NCI-H2196 (cell line): ENCODE measurements around the gene ULBP3.
"Not testable (repeated sequence)": the region's sequence is repeated elsewhere in the genome, so short reads cannot be mapped to it uniquely, and the experiment has no call there.

Experiments used
- DNase-seq: peaks from one replicate; lab custom pipeline; 2025; ENCODE audit not compliant: unreplicated experiment; lab: John Stamatoyannopoulos, UW

The ULBP3 gene

DNA sequence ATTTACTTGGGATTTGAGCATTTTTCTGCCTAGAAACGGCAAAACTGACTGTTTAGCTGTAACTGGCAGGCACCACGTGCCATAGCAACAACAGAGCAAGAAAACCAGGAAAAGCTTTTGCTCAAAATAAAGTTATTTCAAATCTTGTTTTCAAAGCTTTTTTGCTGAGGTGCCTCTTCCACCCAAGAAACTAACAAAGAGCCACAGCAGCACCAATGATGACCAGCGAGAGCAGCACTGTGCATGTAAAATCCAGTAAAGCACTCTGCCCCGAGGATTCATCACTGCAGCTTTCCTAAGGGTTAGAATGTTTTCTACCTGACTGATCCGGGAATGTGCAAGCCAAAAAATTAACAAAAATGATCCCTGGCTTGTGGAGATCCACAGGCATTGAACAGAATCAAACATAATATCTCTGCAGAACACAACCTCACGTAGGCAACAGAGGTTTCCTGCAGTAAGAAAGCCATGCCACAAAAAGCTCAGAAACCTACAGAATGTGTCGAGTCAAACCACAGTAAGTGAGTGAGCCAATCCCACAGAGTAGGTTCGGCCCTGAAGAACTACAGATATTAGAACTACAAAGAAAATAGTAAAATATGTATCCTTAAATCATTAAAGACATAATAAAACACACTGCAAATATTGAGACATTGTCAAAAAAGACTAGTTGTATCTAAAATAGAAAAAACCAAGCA lies 7.4 kb upstream of the ULBP3 start:
- no peak for DNase-seq

DNA sequence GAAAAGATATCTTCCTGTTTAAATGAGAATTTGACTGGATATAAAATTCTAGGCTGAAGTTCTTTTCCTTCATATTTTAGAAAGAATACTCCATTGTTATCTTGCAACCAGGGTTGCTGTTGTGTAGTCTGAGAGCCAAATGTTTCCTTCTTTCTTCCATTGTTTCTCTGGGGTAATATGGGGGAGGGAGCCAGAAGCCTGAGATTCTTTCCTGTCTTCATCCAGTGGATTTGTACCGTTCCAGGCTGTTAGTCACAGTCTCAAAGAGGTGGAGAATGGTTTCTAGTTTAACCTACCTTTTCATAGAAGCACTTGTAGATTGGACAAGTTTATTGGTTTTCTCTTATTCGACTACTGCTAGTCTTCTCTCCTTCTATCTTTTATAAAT lies 6.1 kb upstream of the ULBP3 start:
- DNase-seq, result no peak

DNA sequence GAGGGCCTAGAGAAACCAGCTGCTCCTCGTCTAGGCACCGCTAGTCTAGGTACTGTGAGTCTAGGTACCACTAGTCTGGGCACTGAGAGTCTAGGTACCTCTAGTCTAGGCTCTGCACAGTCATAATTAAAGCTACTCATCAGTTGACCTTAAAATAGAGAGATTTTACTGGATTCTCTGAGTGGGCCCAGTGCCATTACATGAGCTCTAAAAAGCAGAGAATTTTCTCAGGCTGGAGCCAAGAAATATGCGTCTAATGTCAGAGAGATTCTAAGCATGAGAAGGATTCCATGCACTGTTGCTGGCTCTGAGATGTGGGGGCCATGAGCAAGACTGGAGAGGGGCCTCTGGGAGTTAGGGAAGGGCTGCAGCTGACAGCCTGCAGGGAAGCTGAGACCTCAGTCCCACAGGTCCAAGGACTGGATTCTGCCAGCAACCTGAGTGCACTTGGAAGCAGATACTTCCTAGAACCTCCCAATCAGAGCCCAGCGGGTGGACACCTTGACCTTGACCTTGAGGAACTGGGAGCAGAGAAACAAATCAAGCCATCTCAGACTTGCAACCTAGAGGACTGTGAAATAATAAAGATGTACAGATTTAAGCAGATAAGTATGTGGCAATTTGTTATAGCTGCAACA lies 5.6 kb upstream of the ULBP3 start:
- DNase-seq, result not testable (repeated sequence)

DNA sequence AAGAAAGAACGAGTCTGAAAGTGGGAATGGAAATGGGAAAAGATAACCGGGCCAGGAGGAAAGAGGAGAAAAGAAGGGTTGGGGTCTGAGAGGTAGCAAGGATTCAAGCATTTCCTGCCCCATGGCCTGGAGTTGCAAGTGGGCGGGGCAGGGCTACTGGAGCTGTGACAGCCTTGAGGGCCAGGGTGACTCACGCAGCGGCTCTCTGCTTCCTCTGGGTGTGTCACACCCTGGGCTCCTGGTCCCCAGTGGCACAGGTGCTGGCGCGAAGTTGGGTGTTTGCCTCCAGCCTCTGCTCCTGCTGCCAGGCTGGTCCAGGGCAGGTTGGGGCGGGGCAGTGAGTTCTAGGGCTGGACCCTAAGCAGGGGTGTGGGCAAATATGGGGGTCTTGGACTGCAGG lies 3.3 kb upstream of the ULBP3 start:
- peak; percentile 1 for DNase-seq

DNA sequence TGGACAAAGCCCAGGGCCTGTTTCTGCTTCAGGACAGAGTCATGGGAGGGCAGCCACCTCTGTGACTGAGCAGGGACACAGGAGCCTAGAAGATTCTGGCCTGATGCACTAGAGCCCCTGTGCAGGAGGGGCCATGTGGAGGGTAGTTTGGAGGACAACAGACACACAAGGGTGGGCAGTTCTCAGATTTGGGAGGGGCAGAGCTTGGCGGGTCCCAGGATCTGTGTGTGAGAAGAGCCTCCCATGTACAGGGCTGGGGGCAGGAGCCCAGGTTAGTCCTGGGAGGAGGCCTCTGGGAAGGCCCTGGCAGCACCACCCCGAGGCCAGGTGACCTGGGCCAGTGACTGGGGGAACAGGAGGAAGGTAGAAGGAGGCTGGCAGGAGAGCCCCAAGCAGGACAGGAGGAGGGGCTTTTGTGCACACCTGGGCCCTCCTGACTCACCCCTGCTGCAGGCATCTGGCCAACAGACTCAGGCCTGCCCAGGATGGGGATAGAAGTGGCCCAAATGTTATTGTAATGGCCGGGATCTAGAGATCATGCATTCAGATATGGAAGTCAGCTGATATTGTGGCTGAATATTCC lies 1.4 kb upstream of the ULBP3 start:
- DNase-seq, result no peak

GRCh38 chr6:150069706-150070105 lies 785 bp upstream of the ULBP3 start:
- DNase-seq, result no peak

DNA sequence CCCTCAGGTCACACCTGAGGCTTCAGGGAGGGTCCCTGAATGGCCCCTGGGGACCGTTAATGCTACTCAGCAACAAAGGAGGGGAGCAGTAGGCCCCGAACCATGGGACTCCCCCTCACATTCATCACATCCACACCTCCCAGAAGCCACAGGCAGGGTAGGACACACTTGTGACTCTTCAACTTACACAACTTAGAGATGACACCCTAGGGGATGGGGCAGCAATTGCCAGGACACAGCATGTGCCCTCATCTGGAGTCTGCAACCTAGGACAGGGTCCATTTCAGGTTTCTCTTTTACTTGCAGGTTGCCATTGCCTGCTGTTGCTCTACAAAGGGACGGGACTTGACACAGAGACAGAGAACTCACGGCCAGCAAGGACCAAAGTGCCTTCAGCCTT lies 770 bp downstream of the ULBP3 start:
- DNase-seq, result no peak

- DNase-seq, result no peak
Measured at GRCh38 chr6:150065083-150065482, 3.8 kb downstream of the ULBP3 start.

DNA sequence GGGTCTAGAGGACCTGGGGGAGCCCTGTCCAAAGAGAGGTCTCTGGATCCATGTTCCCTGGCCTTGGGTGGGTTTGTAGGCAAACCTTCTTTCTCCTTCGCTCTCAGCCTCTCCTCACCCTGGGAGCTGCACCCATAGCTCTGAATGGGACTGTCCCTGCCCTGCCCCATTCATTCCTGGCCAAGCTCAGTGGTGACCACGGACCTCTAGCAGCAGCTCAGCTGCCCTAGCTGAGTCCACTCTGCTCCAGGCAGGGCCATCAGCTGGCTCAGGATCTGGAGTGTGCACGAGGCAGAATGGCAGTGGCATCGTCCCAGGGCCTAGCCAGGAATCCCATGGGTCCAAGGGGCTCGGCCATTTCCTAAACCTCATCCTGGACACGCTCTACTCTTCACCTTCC lies 5.3 kb downstream of the ULBP3 start:
- no peak for DNase-seq

DNA sequence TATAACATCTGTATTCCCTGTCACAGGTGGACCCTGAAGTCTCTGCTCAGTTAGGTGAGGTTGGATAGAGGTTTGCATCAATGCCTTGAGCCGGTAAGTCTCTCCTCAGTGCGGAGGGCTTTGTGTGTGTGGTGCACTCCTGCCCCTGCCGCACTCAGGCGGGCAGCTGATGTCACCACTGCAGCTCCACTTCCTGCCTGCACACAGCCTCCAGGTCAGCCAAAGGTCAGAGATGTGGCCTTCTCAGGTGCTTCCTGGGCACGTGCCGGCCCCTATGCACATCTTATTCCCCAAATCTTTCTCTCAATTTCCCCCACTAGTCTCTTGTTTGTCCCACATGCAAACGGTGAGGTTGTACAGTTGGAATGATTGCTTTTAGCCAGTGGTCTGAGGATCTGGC lies 8.9 kb downstream of the ULBP3 start:
- not testable (repeated sequence) for DNase-seq

DNA sequence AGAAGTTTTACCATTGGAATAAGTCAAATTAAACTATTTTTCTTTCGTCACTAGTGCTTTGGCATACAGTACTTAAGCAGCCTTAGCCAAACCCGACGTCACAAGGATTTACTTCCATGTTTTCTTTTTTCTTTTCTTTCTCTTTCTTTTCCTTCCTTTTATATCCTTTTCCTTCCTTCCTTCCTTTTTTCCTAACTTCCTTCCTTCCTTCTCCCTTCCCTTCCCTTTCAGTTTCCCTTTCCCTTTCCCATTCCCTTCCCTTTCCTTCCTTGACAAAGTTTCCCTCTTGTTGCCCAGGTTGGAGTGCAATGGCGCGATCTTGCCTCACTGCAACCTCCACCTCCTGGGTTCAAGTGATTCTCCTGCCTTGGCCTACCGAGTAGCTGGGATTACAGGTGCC lies 9.9 kb downstream of the ULBP3 start:
- DNase-seq, result no peak

DNA sequence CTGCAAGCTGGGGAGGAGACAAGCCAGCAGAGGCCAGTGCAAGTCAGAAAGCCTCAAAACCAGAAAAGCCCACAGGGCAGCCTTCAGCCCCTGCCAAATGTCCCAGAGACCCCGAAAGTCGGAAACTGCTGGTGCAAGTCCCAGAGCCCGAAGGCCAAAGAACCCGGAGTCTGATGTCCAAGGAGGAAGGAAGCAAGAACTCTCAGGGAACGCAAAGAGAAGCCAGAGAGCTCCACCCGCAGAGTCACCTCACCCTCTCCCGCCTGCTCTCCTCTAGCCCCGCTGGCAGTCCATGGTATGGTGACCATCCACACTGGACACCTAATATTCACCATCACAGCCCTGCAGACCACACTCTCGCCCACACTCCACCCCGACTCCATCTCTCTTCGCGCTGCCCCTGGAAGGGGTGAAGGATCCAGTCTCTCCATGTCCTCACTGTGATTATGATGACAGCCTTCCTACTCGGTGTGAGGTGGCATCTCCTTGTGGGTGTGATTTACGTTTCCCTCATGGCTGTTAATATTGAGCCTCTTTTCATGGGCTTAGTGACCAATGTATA lies 10.6 kb downstream of the ULBP3 start:
- DNase-seq, result no peak

DNA sequence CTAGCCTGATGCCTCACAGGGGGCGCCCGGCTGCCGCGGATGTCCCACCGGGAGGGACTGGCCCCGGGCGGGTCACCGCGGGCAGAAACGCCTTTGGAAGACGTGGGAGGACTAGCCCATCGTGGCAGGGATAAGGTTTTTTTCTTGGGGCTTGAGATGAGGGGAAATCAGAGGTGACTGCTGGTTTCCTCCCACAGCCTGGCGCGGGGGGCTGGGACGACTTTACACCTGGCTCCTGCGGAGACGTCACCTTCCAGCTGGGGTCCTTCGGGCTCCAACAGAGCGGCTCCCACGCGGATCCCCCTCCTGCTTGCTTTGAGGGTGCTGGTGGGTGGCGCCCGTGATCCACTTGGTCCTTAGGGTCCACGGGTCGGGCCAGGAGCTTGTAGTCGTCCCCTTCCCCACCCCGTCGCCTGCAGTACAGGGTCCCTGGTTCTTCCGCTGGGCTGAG lies 11.4 kb downstream of the ULBP3 start:
- DNase-seq, result no peak

DNA sequence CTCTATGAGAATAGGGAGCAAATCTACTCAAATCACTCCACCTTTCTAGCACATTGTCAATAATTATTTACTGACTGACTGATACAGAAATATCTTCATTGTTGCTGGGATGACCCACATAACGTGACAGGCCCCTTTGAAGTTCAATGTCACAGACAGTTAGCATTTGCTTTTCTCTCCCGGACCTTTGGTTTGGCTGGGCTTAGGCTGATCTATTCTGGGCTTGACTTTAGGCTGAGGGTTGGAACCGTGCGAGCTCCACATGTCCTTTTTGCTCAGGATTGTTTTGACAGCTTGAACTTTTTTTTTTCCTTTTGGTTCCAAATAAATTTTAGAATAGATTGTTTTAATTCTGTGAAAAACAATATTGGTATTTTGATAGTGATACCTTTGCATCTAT lies 12.0 kb downstream of the ULBP3 start:
- DNase-seq, result no peak

DNA sequence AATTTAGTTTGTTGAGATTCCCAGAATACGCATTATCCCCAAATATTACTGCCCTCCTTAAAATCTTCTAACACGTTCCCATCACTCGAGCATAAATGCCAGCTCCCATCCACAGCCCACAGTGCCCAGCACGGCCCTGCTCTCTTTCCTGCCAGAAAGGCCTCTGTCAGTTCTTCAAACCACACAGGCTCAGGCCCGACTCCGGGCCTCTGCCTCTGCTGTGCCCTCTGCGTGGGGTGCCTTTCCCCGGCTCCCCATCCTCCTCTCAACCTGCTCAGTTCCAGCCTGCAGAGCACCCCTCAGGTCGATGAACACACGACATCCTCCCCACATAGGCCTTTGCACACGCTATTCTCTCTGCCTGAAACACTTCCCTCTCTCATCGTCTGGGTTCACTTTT lies 12.8 kb downstream of the ULBP3 start:
- DNase-seq, result no peak

GRCh38 chr6:150055131-150055530 lies 13.8 kb downstream of the ULBP3 start:
- DNase-seq, result no peak

- DNase-seq, result no peak
Measured at GRCh38 chr6:150053450-150053849, 15.5 kb downstream of the ULBP3 start.

- DNase-seq, result no peak
Measured at GRCh38 chr6:150050846-150051245, 18.1 kb downstream of the ULBP3 start.

DNA sequence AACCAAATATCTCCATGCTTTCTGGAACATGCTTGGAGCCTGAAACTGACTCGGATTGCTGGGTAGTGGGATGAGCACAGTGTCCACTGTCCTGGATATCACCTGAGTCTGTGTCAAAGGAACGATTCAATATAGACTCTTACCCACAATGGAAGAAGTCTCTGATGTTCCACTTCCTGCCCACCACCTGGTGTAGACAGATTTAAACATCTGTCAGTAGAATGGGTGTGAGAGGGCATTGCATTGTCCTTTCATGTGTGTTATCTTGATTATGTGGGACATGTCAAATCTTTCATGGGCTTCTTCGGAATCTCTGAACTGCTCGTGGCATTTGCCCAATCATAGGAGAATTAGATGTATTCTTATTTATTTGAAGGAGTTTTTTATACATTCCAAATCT lies 20.8 kb downstream of the ULBP3 start:
- DNase-seq, result no peak

DNA sequence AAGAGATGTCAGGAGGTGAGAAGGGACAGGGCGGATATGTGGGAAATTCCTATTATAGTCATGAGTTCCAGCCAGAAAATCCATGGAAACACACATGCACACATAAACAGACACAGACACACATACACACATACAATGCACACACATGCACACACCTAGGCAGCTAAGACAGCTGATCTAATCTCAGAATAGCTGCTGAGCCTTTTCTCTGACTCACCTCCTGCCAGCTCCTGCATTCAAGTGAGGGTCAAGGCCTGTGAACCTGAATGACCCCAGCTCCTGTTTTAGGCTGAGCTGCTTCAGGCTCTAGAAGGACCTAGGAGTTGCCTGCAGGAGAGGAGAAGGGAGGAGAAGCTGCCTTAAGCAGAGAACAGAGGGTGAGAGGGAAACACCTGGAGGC lies 22.0 kb downstream of the ULBP3 start:
- DNase-seq, result no peak

DNA sequence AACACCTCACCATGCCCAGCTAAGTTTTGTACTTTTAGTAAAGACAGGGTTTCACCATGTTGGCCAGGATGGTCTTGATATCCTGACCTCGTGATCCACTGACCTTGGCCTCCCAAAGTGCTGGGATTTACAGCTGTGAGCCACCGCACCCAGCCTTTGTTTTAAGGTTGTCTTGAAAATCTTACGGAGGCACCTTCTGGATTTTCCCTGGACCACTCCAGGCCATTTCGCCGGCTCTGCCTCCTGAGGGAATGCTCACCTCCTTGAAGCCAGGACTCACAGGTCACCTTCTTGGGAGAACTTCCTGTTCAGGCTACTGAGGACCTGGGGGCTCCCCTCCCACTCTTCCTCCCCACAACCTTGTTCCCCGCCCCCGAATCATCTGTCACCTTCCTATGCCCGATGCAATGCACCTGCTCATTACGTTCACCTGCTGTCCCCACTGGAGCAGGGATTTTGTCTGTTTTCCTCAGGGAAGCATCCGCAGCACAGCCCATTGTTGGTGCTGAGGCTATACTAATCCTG lies 24.2 kb downstream of the ULBP3 start:
- no peak for DNase-seq
